Left lung (tissue), 10 donors: Measurements from ENCODE around the gene PRKCA. TPM values are rescaled to one million over a fixed set of nuclear protein-coding genes. Genes with fewer than 3 reads are reported as not detected.

Experiments
- ATAC-seq: fragments of 200-7000 bp; cut with Tn5 transposase; one replicate; pipeline ENCODE4 v1.9.1; 2020; ENCODE audit warnings: moderate library complexity
- DNase-seq, 4 donors: peaks; one replicate each; pipeline ENCODE4 v3.0.0-alpha.2; 2013 to 2020
- H3K27ac ChIP-seq, 2 donors: fragments of 200-600 bp; sonication (generic) in 1 of 2; one replicate each; pipeline versions ENCODE4 v1.5.0 to v1.8.0; 2020 to 2021
- H3K27me3 ChIP-seq, 2 donors: fragments of 200-600 bp; sonication (generic) in 1 of 2; one replicate each; pipeline versions ENCODE4 v1.5.0 to v1.8.0; 2020 to 2021
- H3K36me3 ChIP-seq, 2 donors: fragments of 200-600 bp; sonication (generic) in 1 of 2; one replicate each; pipeline versions ENCODE4 v1.5.0 to v1.8.0; 2020 to 2021
- H3K4me1 ChIP-seq, 2 donors: fragments of 200-600 bp; one replicate each; pipeline ENCODE4 v1.8.0; 2021
- H3K4me3 ChIP-seq, 2 donors: fragments of 200-600 bp; sonication (generic) in 1 of 2; one replicate each; pipeline versions ENCODE4 v1.5.0 to v1.8.0; 2020 to 2021; ENCODE audit warnings: mild to moderate bottlenecking in 1 of 2
- H3K9me3 ChIP-seq, 2 donors: fragments of 200-600 bp; sonication (generic) in 1 of 2; one replicate each; pipeline versions ENCODE4 v1.5.0 to v1.8.0; 2020 to 2021
- CTCF ChIP-seq, 2 donors: fragments of 200-600 bp; sonication (generic) in 1 of 2; IDR thresholded peaks; one replicate each; pipeline versions ENCODE4 v1.5.0 to v1.8.0; 2021; ENCODE audit warnings: antibody characterized with exemption in 2 of 2
- intact Hi-C, 2 donors: fragments of 100-400 bp; cut with DNase I; formaldehyde crosslinking; loops; one replicate each; pipeline versions ENCODE4 v1.11.2 to v1.14.2; 2022
- polyA plus RNA-seq, 6 donors: library from polyadenylated mRNA; unstranded; fragments of 120-200 nt; gene quantifications; one replicate each; pipeline ENCODE4 v1.2.1, GENCODE V29; 2013; ENCODE audit not compliant: insufficient read length in 6 of 6
- total RNA-seq, 2 donors: library from RNA; stranded (reverse); fragmentation: NEBNext Ultra II Directional; extraction: Animal tissue kit (Norgen Biotek cat#: 25700); gene quantifications; one replicate each; pipeline ENCODE4 v1.2.1, GENCODE V29; 2021
- donor health status: DM: no; HTN: yes; CAD: no.
- donor health status: DM: no; HTN: no; CAD: no.

PRKCA gene
- total and polyA plus RNA-seq, 8 donors, result 16.4 to 30.4 (median 17.5) TPM

GRCh38 chr17:66443606-66444005, 141.2 kb downstream of the PRKCA start:
- intact Hi-C loops, result no loop called here
- ATAC-seq (no peak), DNase-seq (no peak)
- Histone ChIP-seq H3K4me3 (no peak overlapping the region), H3K27ac (no peak overlapping the region), H3K9me3 (no peaks in the 10 kb centered on the region), H3K27me3 (no peaks in the 10 kb centered on the region), H3K4me1 (peaks cover 0 to 10% of the 10 kb centered on the region in 2 donors), H3K36me3 (no peaks in the 10 kb centered on the region)
- no peak for TF ChIP-seq CTCF (IDR thresholded peaks at IDR 0.05)

GRCh38 chr17:66444031-66444430, 141.6 kb downstream of the PRKCA start:
- DNase-seq (no peak), ATAC-seq (peak; percentile 33)
- no peak overlapping the region for H3K4me3 ChIP-seq
- no peaks in the 10 kb centered on the region for H3K27me3 ChIP-seq
- H3K27ac ChIP-seq, result no peak overlapping the region
- H3K4me1 ChIP-seq, result peaks cover 0 to 10% of the 10 kb centered on the region in 2 donors
- H3K9me3 ChIP-seq, result no peaks in the 10 kb centered on the region
- H3K36me3 ChIP-seq, result no peaks in the 10 kb centered on the region
- intact Hi-C loops, result no loop called here
- TF ChIP-seq CTCF (IDR thresholded peaks at IDR 0.05), result no peak

GRCh38 chr17:66445229-66445628, 142.8 kb downstream of the PRKCA start:
- Histone ChIP-seq H3K27ac (no peak overlapping the region), H3K4me3 (no peak overlapping the region), H3K36me3 (no peaks in the 10 kb centered on the region), H3K4me1 (peaks cover 0 to 10% of the 10 kb centered on the region in 2 donors), H3K27me3 (no peaks in the 10 kb centered on the region), H3K9me3 (no peaks in the 10 kb centered on the region)
- TF ChIP-seq CTCF (IDR thresholded peaks at IDR 0.05), result no peak
- DNase-seq (no peak), ATAC-seq (no peak)
- intact Hi-C loops, result no loop called here

DNA sequence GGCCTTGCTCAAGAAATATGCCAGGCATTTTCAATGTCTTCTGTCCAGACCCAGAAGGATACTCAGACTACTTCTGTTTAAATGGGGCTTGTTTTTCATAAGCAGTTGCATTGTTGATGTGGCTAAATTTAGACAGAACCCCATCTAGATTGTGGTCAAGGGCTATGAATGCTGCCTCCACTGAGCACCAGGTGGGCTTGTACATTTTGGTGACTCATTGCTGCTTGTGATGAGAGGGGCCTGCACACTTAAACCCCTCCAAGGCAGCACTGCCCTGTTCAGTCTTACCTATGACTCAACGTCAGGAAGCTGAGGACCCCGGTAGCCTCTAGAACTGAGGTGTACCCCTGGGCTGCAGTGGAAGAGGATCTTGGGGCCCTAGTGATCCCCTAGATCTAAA, 144.0 kb downstream of the PRKCA start:
- ATAC-seq (no peak), DNase-seq (no peak)
- intact Hi-C loops, result no loop called here
- H3K27ac ChIP-seq, result no peak overlapping the region
- H3K4me1 ChIP-seq, result no peaks in the 10 kb centered on the region
- no peaks in the 10 kb centered on the region for H3K9me3 ChIP-seq
- no peaks in the 10 kb centered on the region for H3K27me3 ChIP-seq
- H3K4me3 ChIP-seq, result no peak overlapping the region
- TF ChIP-seq CTCF (IDR thresholded peaks at IDR 0.05), result no peak
- H3K36me3 ChIP-seq, result no peaks in the 10 kb centered on the region

- TF ChIP-seq CTCF (IDR thresholded peaks at IDR 0.05), result no peak
- no peak overlapping the region for H3K27ac ChIP-seq
- H3K4me1 ChIP-seq, result peaks cover 0 to under 1% of the 10 kb centered on the region in 2 donors
- H3K4me3 ChIP-seq, result no peak overlapping the region
- DNase-seq (no peak), ATAC-seq (no peak)
- H3K9me3 ChIP-seq, result no peaks in the 10 kb centered on the region
- no peaks in the 10 kb centered on the region for H3K27me3 ChIP-seq
- no peaks in the 10 kb centered on the region for H3K36me3 ChIP-seq
- intact Hi-C loops, result no loop called here
Observed at GRCh38 chr17:66447159-66447558, 144.7 kb downstream of the PRKCA start.
